HepG2 (cell line): ENCODE results near the gene STX4.

Source experiments
- GTF2F1 ChIP-seq: fragments of 150-350 bp; IDR thresholded peaks from 2 replicates; pipeline ENCODE4 v1.6.1; 2014; ENCODE audit warnings: low read length
- ZBTB21 ChIP-seq: sonication (generic); formaldehyde crosslinking; IDR thresholded peaks from 2 replicates; pipeline ENCODE4 v1.4.0; 2020; ENCODE audit warnings: missing genetic modification reagents
- ZFP90 ChIP-seq: sonication (generic); formaldehyde crosslinking; IDR thresholded peaks from 2 replicates; pipeline ENCODE4 v1.8.0; 2022; ENCODE audit warnings: missing genetic modification reagents, mild to moderate bottlenecking, inconsistent platforms, borderline replicate concordance
- ZFX ChIP-seq: sonication (generic); formaldehyde crosslinking; IDR thresholded peaks from 2 replicates; pipeline ENCODE4 v1.4.0; 2020; ENCODE audit warnings: mild to moderate bottlenecking, low read depth, missing genetic modification reagents, moderate library complexity
- ZNF230 ChIP-seq: sonication (generic); formaldehyde crosslinking; IDR thresholded peaks from 2 replicates; pipeline ENCODE4 v1.4.0; 2020; ENCODE audit warnings: mild to moderate bottlenecking, missing genetic modification reagents
- TF ChIP-seq, protein P1 (sequence below): sonication (generic); formaldehyde crosslinking; IDR thresholded peaks from 2 replicates; pipeline ENCODE4 v1.4.0; 2020; ENCODE audit warnings: missing genetic modification reagents
- TF ChIP-seq, protein P2 (sequence below): sonication (generic); formaldehyde crosslinking; IDR thresholded peaks from 2 replicates; pipeline ENCODE4 v1.4.0; 2020; ENCODE audit warnings: low read depth, mild to moderate bottlenecking, missing genetic modification reagents
- TF ChIP-seq, protein P3 (sequence below): sonication (generic); formaldehyde crosslinking; IDR thresholded peaks from 2 replicates; pipeline ENCODE4 v1.4.0; 2020; ENCODE audit warnings: mild to moderate bottlenecking, missing genetic modification reagents

DNA sequence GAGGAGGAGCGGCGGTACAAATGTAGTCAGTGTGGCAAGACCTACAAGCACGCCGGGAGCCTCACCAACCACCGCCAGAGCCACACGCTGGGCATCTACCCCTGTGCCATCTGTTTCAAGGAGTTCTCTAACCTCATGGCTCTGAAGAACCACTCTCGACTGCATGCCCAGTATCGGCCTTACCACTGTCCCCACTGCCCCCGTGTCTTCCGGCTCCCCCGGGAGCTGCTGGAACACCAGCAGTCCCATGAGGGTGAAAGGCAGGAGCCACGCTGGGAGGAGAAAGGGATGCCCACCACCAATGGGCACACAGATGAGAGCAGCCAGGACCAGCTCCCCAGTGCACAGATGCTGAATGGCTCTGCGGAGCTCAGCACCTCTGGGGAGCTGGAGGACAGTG is 43.7 kb downstream of the STX4 start:
- TF ChIP-seq ZBTB21 (CRISPR knock-in tag) (no peak), ZFX (no peak), ZNF230 (no peak), GTF2F1 (no peak), ZFP90 (CRISPR knock-in tag) (no peak)
- TF ChIP-seq, protein P1, sequence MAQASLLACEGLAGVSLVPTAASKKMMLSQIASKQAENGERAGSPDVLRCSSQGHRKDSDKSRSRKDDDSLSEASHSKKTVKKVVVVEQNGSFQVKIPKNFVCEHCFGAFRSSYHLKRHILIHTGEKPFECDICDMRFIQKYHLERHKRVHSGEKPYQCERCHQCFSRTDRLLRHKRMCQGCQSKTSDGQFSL (CRISPR knock-in tag): no peak
- TF ChIP-seq, protein P2, sequence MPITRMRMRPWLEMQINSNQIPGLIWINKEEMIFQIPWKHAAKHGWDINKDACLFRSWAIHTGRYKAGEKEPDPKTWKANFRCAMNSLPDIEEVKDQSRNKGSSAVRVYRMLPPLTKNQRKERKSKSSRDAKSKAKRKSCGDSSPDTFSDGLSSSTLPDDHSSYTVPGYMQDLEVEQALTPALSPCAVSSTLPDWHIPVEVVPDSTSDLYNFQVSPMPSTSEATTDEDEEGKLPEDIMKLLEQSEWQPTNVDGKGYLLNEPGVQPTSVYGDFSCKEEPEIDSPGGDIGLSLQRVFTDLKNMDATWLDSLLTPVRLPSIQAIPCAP (CRISPR knock-in tag): no peak
- TF ChIP-seq, protein P3, sequence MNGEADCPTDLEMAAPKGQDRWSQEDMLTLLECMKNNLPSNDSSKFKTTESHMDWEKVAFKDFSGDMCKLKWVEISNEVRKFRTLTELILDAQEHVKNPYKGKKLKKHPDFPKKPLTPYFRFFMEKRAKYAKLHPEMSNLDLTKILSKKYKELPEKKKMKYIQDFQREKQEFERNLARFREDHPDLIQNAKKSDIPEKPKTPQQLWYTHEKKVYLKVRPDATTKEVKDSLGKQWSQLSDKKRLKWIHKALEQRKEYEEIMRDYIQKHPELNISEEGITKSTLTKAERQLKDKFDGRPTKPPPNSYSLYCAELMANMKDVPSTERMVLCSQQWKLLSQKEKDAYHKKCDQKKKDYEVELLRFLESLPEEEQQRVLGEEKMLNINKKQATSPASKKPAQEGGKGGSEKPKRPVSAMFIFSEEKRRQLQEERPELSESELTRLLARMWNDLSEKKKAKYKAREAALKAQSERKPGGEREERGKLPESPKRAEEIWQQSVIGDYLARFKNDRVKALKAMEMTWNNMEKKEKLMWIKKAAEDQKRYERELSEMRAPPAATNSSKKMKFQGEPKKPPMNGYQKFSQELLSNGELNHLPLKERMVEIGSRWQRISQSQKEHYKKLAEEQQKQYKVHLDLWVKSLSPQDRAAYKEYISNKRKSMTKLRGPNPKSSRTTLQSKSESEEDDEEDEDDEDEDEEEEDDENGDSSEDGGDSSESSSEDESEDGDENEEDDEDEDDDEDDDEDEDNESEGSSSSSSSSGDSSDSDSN (CRISPR knock-in tag): no peak
